ENCODE results near the gene COL27A1.

Gene COL27A1

GRCh38 chr9:114168281-114169028 lies 13.1 kb downstream of the COL27A1 start:
- DNase-seq (ENCODE audit: low read depth in 2 of 2): no peak

GRCh38 chr9:114169029-114169951 lies 14.0 kb downstream of the COL27A1 start:
- DNase-seq (ENCODE audit: low read depth in 2 of 2): no peak

- DNase-seq (ENCODE audit: low read depth in 2 of 2): no peak
Measured at GRCh38 chr9:114169952-114170770, 14.8 kb downstream of the COL27A1 start.

GRCh38 chr9:114170771-114171461 lies 15.6 kb downstream of the COL27A1 start:
- no peak for DNase-seq (ENCODE audit: low read depth in 2 of 2)

GRCh38 chr9:114171500-114171899 lies 16.2 kb downstream of the COL27A1 start:
- DNase-seq (ENCODE audit: low read depth in 2 of 2): no peak

GRCh38 chr9:114172981-114173833 lies 17.9 kb downstream of the COL27A1 start:
- DNase-seq (ENCODE audit: low read depth in 2 of 2): no peak

- DNase-seq (ENCODE audit: low read depth in 2 of 2): no peak
Measured at GRCh38 chr9:114174557-114174875, 19.2 kb downstream of the COL27A1 start.

- DNase-seq (ENCODE audit: low read depth in 2 of 2): no peak
Measured at GRCh38 chr9:114174876-114175771, 19.8 kb downstream of the COL27A1 start.

- no peak for DNase-seq (ENCODE audit: low read depth in 2 of 2)
Measured at GRCh38 chr9:114176624-114177291, 21.4 kb downstream of the COL27A1 start.

GRCh38 chr9:114177423-114178064 lies 22.2 kb downstream of the COL27A1 start:
- DNase-seq (ENCODE audit: low read depth in 2 of 2): no peak

GRCh38 chr9:114178076-114178475 lies 22.7 kb downstream of the COL27A1 start:
- DNase-seq (ENCODE audit: low read depth in 2 of 2): no peak

- DNase-seq (ENCODE audit: low read depth in 2 of 2): no peak
Measured at GRCh38 chr9:114178756-114179450, 23.6 kb downstream of the COL27A1 start.

- no peak for DNase-seq (ENCODE audit: low read depth in 2 of 2)
Measured at GRCh38 chr9:114179516-114179915, 24.2 kb downstream of the COL27A1 start.

GRCh38 chr9:114180696-114181606 lies 25.6 kb downstream of the COL27A1 start:
- no peak for DNase-seq (ENCODE audit: low read depth in 2 of 2)

- no peak for DNase-seq (ENCODE audit: low read depth in 2 of 2)
Measured at GRCh38 chr9:114181607-114182409, 26.5 kb downstream of the COL27A1 start.

- no peak for DNase-seq (ENCODE audit: low read depth in 2 of 2)
Measured at GRCh38 chr9:114183006-114183405, 27.7 kb downstream of the COL27A1 start.
